Pancreas (tissue), 10 donors: Measurements from ENCODE around the gene PLCG1. TPM values are rescaled to one million over a fixed set of nuclear protein-coding genes. Genes with fewer than 3 reads are reported as not detected.

Experiments
- ATAC-seq, 4 donors: fragments of 200-7000 bp; cut with Tn5 transposase; one replicate each; pipeline versions ENCODE4 v1.8.0 to v1.9.1; 2020; ENCODE audit warnings: mild to moderate bottlenecking in 4 of 4, moderate library complexity in 4 of 4
- DNase-seq, 6 donors: peaks; one replicate each; pipeline ENCODE4 v3.0.0-alpha.2; 2020
- FAIRE-seq: peaks from 2 replicates; lab custom pipeline; 2012; peaks lifted over from hg19 to GRCh38; lab: Jason Lieb, UNC
- H3K27ac ChIP-seq, 4 donors: fragments of 200-600 bp; sonication (generic); 1 replicate in 3 of 4; 2 replicates in 1 of 4; pipeline versions ENCODE4 v1.5.0 to v1.8.0; 2020
- H3K27me3 ChIP-seq, 4 donors: fragments of 200-600 bp; one replicate each; pipeline ENCODE4 v1.8.0; 2021
- H3K36me3 ChIP-seq, 3 donors: fragments of 200-600 bp; sonication (generic) in 1 of 3; one replicate each; pipeline versions ENCODE4 v1.5.0 to v1.8.0; 2020 to 2021
- H3K4me1 ChIP-seq, 3 donors: fragments of 200-600 bp; one replicate each; pipeline ENCODE4 v1.8.0; 2021
- H3K4me3 ChIP-seq, 4 donors: fragments of 200-600 bp; sonication (generic) in 2 of 4; one replicate each; pipeline versions ENCODE4 v1.5.0 to v1.8.0; 2020 to 2021
- H3K9me3 ChIP-seq, 4 donors: fragments of 200-600 bp; one replicate each; pipeline ENCODE4 v1.8.0; 2021
- WGBS, 2 donors: extraction: QIAGEN DNeasy Blood & Tissue Kit; methylation state at CpG; one replicate each; pipeline ENCODE4 v1.1.7; 2013; 5-methylcytosine and 5-hydroxymethylcytosine counted together
- intact Hi-C, 3 donors: fragments of 100-400 bp; cut with DNase I; formaldehyde crosslinking; loops; one replicate each; pipeline versions ENCODE4 v1.11.1 to v1.14.2; 2022
- polyA plus RNA-seq, 2 donors: library from polyadenylated mRNA; stranded (reverse); fragments of 200-250 nt; gene quantifications; one replicate each; pipeline ENCODE4 v1.2.3, GENCODE V29; 2013
- total RNA-seq, 6 donors: library from RNA; stranded (reverse); fragmentation: NEBNext Ultra II Directional in 4 of 6; extraction: Animal tissue kit (Norgen Biotek cat#: 25700) in 4 of 6; gene quantifications; one replicate each; pipeline versions ENCODE4 v1.2.1 to v1.2.4, GENCODE V29; 2021 to 2023
- TF ChIP-seq, protein P1 (sequence below), 4 donors: fragments of 200-600 bp; sonication (generic) in 3 of 4; IDR thresholded peaks; one replicate each; pipeline versions ENCODE4 v1.5.0 to v1.8.0; 2021; ENCODE audit warnings: antibody characterized with exemption in 4 of 4
- donor health status: healthy with polysubstance abuse.
- donor health status: DM: no; HTN: no; CAD: no; lungs with moderate emphysema.
- donor health status: DM: no; HTN: no; CAD: no.
- donor health status: control.
- donor health status: control.
- donor health status: Bipolar disorder and iron deficiency.
- donor health status: DM: yes; HTN: yes; CAD: no.
- donor health status: DM: no; HTN: no; CAD: no.
- donor health status: DM: no; HTN: no; CAD: no.
- donor health status: DM: yes; HTN: yes; CAD: no.

PLCG1 gene
- total and polyA plus RNA-seq, 8 donors, result 9.9 to 41.7 (median 20.1) TPM

DNA sequence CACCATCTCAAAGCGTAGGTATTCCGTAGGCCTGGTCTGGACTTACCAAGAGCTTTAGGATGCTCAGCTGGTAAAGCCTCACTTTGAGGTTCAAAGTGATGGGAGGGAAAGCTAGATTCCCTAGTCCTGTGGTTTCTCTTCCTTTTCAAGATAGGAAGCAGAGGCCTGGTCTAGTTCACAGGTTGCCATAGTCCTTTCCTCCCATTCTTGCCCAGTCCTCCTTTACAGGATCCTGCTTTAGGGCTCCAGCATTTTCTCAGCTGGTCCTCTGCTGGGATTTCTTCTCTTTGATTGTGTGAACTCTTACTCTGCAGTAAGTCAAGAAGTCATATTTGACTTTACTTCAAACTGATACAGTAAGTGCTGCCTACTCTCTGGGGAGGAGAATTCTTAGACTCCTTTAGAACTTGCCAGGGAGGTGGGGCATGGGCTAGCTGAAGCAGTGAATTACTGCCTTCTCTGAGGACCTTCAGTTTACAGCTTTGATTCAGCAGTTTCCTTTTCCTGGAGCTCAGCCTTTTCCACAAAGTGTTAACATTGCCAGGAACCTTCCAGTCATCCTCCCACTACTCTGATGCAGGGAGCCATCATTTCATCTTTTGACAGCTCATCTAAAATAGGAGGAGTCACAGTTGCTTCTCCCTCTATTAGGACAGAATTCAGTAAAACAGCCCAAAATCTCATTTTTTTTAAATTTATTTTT lies 42.8 kb upstream of the PLCG1 start:
- peaks cover 0 to 8% (median 3%) of the 10 kb centered on the region in 3 donors for H3K4me1 ChIP-seq
- H3K36me3 ChIP-seq, result peaks cover 0 to 41% (median 5%) of the 10 kb centered on the region in 3 donors
- TF ChIP-seq, protein P1, sequence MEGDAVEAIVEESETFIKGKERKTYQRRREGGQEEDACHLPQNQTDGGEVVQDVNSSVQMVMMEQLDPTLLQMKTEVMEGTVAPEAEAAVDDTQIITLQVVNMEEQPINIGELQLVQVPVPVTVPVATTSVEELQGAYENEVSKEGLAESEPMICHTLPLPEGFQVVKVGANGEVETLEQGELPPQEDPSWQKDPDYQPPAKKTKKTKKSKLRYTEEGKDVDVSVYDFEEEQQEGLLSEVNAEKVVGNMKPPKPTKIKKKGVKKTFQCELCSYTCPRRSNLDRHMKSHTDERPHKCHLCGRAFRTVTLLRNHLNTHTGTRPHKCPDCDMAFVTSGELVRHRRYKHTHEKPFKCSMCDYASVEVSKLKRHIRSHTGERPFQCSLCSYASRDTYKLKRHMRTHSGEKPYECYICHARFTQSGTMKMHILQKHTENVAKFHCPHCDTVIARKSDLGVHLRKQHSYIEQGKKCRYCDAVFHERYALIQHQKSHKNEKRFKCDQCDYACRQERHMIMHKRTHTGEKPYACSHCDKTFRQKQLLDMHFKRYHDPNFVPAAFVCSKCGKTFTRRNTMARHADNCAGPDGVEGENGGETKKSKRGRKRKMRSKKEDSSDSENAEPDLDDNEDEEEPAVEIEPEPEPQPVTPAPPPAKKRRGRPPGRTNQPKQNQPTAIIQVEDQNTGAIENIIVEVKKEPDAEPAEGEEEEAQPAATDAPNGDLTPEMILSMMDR (IDR thresholded peaks at IDR 0.05), result no peak
- H3K9me3 ChIP-seq, result no peaks in the 10 kb centered on the region
- H3K27me3 ChIP-seq, result no peaks in the 10 kb centered on the region
- WGBS, 2 donors, result 96 to 100% methylated on average over 2 of the region's 2 CpGs
- FAIRE-seq (no peak), DNase-seq (no peak), ATAC-seq (peak in 2 of 4 donors; percentile 18 to 30)
- H3K4me3 ChIP-seq, result no peak overlapping the region
- no peak overlapping the region for H3K27ac ChIP-seq
- intact Hi-C loops, result loop anchor here in 2 of 3 donors (5.0 to 10.0 kb wide), 2 partner anchors 100 to 102 kb away; no protein-coding TSS in a partner anchor

DNA sequence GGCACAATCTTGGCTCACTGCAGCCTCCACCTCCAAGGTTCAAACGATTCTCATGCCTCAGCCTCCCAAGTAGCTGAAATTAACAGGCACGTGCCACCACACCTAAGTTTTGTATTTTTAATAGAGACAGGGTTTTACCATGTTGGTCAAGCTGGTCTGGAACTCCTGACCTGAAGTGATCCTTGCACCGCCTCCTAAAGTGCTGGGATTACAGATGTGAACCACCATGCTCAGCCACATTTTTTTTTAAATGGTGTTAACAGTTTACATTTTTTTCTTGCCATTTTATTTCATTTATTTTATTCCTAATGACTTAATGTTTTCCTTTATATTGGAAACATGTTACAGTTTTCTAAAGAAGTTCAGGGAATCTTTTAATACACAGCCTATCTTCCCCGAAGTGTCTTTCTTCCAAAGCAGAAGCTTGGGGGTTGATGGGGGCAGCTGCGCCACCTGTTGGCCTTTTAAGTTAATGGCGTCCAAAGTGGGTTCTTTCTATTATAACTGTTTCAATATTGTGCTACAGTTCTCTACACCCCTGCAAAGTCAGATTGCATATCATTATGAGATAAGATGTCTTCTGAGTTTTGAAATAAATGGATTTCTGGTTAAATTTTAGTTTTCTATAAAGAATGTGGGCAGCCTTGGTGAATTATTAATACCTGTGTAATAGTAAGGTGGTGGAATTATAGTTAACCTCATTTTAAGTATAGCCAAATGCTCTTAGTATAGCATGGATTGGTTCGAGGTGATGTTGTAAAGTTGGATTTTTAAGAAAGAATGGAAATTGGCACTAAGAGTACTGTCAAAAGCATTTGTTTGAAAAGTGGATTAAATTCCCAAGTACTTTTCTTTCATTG lies 42.0 kb upstream of the PLCG1 start:
- H3K27me3 ChIP-seq, result no peaks in the 10 kb centered on the region
- H3K4me3 ChIP-seq, result no peak overlapping the region
- H3K36me3 ChIP-seq, result peaks cover 0 to 49% (median 11%) of the 10 kb centered on the region in 3 donors
- 42% methylated on average over 7 of the region's 7 CpGs for WGBS, 2 donors
- ATAC-seq (peak in 3 of 4 donors; percentile 82 to 89 (median 87)), DNase-seq (peak in 3 of 6 donors; percentile 10 to 68 (median 52)), FAIRE-seq (peak; percentile 65)
- no peak overlapping the region for H3K27ac ChIP-seq
- intact Hi-C loops, result loop anchor here in 1 of 3 donors (10.0 kb wide), 1 partner anchor 101 kb away; no protein-coding TSS in a partner anchor
- H3K4me1 ChIP-seq, result peaks cover 0 to 8% (median 3%) of the 10 kb centered on the region in 3 donors
- H3K9me3 ChIP-seq, result no peaks in the 10 kb centered on the region
- TF ChIP-seq, protein P1 (IDR thresholded peaks at IDR 0.05), result peak; percentile 28 to 75 (median 55)

DNA sequence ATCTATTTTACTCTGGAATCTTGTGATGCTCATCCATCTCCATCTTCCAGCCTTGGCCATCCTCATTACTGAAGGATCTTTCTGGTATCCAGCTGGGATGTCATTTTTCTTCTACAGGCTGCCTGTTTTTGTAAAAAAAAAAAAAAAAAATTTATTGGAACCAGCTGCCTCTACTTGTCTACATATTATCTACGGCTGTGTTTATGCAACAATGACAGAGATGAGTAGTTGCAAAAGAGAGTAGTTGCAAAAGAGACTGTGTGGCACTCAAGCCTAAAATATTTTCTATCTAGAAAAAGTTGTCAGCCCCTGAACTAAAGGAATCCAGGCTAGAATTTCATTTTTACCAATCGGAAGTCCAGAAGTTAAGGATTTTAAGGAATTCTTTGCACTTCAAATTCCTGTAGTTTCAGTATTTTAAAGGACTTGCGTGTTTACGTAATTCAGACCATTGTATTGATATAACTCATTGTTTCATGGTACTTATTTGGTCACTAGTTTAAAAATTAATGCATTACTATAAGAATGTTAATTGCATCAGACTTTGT lies 38.6 kb upstream of the PLCG1 start:
- Histone ChIP-seq H3K4me1 (peaks cover 0 to 8% (median 3%) of the 10 kb centered on the region in 3 donors), H3K27me3 (no peaks in the 10 kb centered on the region), H3K9me3 (no peaks in the 10 kb centered on the region), H3K4me3 (no peak overlapping the region), H3K36me3 (peaks cover 4 to 58% (median 23%) of the 10 kb centered on the region in 3 donors), H3K27ac (no peak overlapping the region)
- intact Hi-C loops, result loop anchor here in 1 of 3 donors (10.0 kb wide), 1 partner anchor 104 kb away; no protein-coding TSS in a partner anchor
- TF ChIP-seq, protein P1 (IDR thresholded peaks at IDR 0.05), result no peak
- WGBS, 2 donors, result 59 to 71% methylated on average over 4 of the region's 4 CpGs
- ATAC-seq (no peak), FAIRE-seq (no peak), DNase-seq (no peak)

DNA sequence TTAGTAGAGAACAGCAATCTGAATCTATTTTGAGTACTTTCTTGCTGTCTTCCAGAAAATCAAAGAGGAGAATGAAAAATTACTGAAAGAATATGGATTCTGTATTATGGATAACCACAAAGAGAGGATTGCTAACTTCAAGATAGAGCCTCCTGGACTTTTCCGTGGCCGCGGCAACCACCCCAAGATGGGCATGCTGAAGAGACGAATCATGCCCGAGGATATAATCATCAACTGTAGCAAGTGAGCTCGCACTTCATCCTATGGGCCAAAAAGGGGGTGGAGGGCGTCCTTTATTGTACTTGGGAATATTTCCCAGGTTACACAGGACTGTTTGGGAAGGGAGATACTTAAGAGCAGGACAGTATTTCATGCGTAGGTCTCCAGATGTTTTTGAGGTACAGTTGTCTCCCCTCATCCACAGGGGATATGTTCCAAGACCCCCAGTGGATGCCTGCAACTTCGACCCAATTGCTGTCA lies 37.3 kb upstream of the PLCG1 start:
- 90 to 94% methylated on average over 9 of the region's 9 CpGs for WGBS, 2 donors
- no peak for ATAC-seq
- H3K36me3 ChIP-seq, result peaks cover 4 to 64% (median 23%) of the 10 kb centered on the region in 3 donors
- H3K27ac ChIP-seq, result no peak overlapping the region
- peaks cover 0 to 8% (median 3%) of the 10 kb centered on the region in 3 donors for H3K4me1 ChIP-seq
- no peak for DNase-seq
- no peak overlapping the region for H3K4me3 ChIP-seq
- H3K9me3 ChIP-seq, result no peaks in the 10 kb centered on the region
- H3K27me3 ChIP-seq, result no peaks in the 10 kb centered on the region
- no peak for FAIRE-seq
- TF ChIP-seq, protein P1 (IDR thresholded peaks at IDR 0.05), result no peak
- intact Hi-C loops, result no loop called here
